Pancreas (tissue), 10 donors: ENCODE results near the gene CD244. TPM values are rescaled to one million over a fixed set of nuclear protein-coding genes. Genes with fewer than 3 reads are reported as not detected.

Experiments used
- ATAC-seq, 4 donors: fragments of 200-7000 bp; cut with Tn5 transposase; one replicate each; pipeline versions ENCODE4 v1.8.0 to v1.9.1; 2020; ENCODE audit warnings: mild to moderate bottlenecking in 4 of 4, moderate library complexity in 4 of 4
- DNase-seq, 6 donors: peaks; one replicate each; pipeline ENCODE4 v3.0.0-alpha.2; 2020
- FAIRE-seq: peaks from 2 replicates; lab custom pipeline; 2012; peaks lifted over from hg19 to GRCh38; lab: Jason Lieb, UNC
- H3K27ac ChIP-seq, 4 donors: fragments of 200-600 bp; sonication (generic); 1 replicate in 3 of 4; 2 replicates in 1 of 4; pipeline versions ENCODE4 v1.5.0 to v1.8.0; 2020
- H3K27me3 ChIP-seq, 4 donors: fragments of 200-600 bp; one replicate each; pipeline ENCODE4 v1.8.0; 2021
- H3K36me3 ChIP-seq, 3 donors: fragments of 200-600 bp; sonication (generic) in 1 of 3; one replicate each; pipeline versions ENCODE4 v1.5.0 to v1.8.0; 2020 to 2021
- H3K4me1 ChIP-seq, 3 donors: fragments of 200-600 bp; one replicate each; pipeline ENCODE4 v1.8.0; 2021
- H3K4me3 ChIP-seq, 4 donors: fragments of 200-600 bp; sonication (generic) in 2 of 4; one replicate each; pipeline versions ENCODE4 v1.5.0 to v1.8.0; 2020 to 2021
- H3K9me3 ChIP-seq, 4 donors: fragments of 200-600 bp; one replicate each; pipeline ENCODE4 v1.8.0; 2021
- CTCF ChIP-seq, 4 donors: fragments of 200-600 bp; sonication (generic) in 3 of 4; IDR thresholded peaks; one replicate each; pipeline versions ENCODE4 v1.5.0 to v1.8.0; 2021; ENCODE audit warnings: antibody characterized with exemption in 4 of 4
- WGBS, 2 donors: extraction: QIAGEN DNeasy Blood & Tissue Kit; methylation state at CpG; one replicate each; pipeline ENCODE4 v1.1.7; 2013; 5-methylcytosine and 5-hydroxymethylcytosine counted together
- intact Hi-C, 3 donors: fragments of 100-400 bp; cut with DNase I; formaldehyde crosslinking; loops; one replicate each; pipeline versions ENCODE4 v1.11.1 to v1.14.2; 2022
- polyA plus RNA-seq, 2 donors: library from polyadenylated mRNA; stranded (reverse); fragments of 200-250 nt; gene quantifications; one replicate each; pipeline ENCODE4 v1.2.3, GENCODE V29; 2013
- total RNA-seq, 6 donors: library from RNA; stranded (reverse); fragmentation: NEBNext Ultra II Directional in 4 of 6; extraction: Animal tissue kit (Norgen Biotek cat#: 25700) in 4 of 6; gene quantifications; one replicate each; pipeline versions ENCODE4 v1.2.1 to v1.2.4, GENCODE V29; 2021 to 2023
- donor health status: healthy with polysubstance abuse.
- donor health status: DM: no; HTN: no; CAD: no; lungs with moderate emphysema.
- donor health status: DM: no; HTN: no; CAD: no.
- donor health status: control.
- donor health status: control.
- donor health status: Bipolar disorder and iron deficiency.
- donor health status: DM: yes; HTN: yes; CAD: no.
- donor health status: DM: no; HTN: no; CAD: no.
- donor health status: DM: no; HTN: no; CAD: no.
- donor health status: DM: yes; HTN: yes; CAD: no.

Gene CD244
- total RNA-seq, result under 1 TPM in 5 of 6 donors, not detected in 1; 0.06 to 0.79 (median 0.14) TPM
- polyA plus RNA-seq, result under 1 TPM in 1 of 2 donors, not detected in 1; 0.07 TPM

GRCh38 chr1:160862203-160863060 is at the start of gene CD244:
CD244 (minus strand) TSS chr1:160862887; CDS start chr1:160862677, 210 bp downstream.
- intact Hi-C loops, result no loop called here
- no peak for TF ChIP-seq CTCF (IDR thresholded peaks at IDR 0.05)
- Histone ChIP-seq H3K27ac (peak within 1 kb of the TSS in 1 of 4 donors; percentile 19), H3K9me3 (no peaks in the 10 kb centered on the region), H3K36me3 (no peaks in the 10 kb centered on the region), H3K4me1 (no peaks in the 10 kb centered on the region), H3K27me3 (no peaks in the 10 kb centered on the region), H3K4me3 (no peak within 1 kb of the TSS)
- ATAC-seq, result peak in 3 of 4 donors; percentile 22 to 75 (median 71)
- WGBS, 2 donors, result 63 to 66% methylated on average over 12 of the region's 12 CpGs
- no peak for FAIRE-seq
- no peak for DNase-seq

GRCh38 chr1:160911925-160912324 is 49.2 kb upstream of the CD244 start:
- no peak overlapping the region for H3K27ac ChIP-seq
- FAIRE-seq, result no peak
- intact Hi-C loops, result no loop called here
- no peaks in the 10 kb centered on the region for H3K27me3 ChIP-seq
- no peaks in the 10 kb centered on the region for H3K36me3 ChIP-seq
- H3K4me1 ChIP-seq, result peaks cover 0 to 3% (median 0%) of the 10 kb centered on the region in 3 donors
- no peak for TF ChIP-seq CTCF (IDR thresholded peaks at IDR 0.05)
- H3K9me3 ChIP-seq, result no peaks in the 10 kb centered on the region
- H3K4me3 ChIP-seq, result no peak overlapping the region
- no peak for DNase-seq
- 42 to 45% methylated on average over 2 of the region's 2 CpGs for WGBS, 2 donors
- peak in 1 of 4 donors; percentile 53 for ATAC-seq

GRCh38 chr1:160911441-160911840 is 48.8 kb upstream of the CD244 start:
- intact Hi-C loops, result no loop called here
- Histone ChIP-seq H3K27ac (no peak overlapping the region), H3K4me1 (peaks cover 0 to 3% (median 0%) of the 10 kb centered on the region in 3 donors), H3K36me3 (no peaks in the 10 kb centered on the region), H3K27me3 (no peaks in the 10 kb centered on the region), H3K4me3 (no peak overlapping the region), H3K9me3 (no peaks in the 10 kb centered on the region)
- DNase-seq (peak in 2 of 6 donors; percentile 20 to 23), FAIRE-seq (no peak), ATAC-seq (peak in 3 of 4 donors; percentile 62 to 78 (median 74))
- no peak for TF ChIP-seq CTCF (IDR thresholded peaks at IDR 0.05)
- WGBS, 2 donors, result 21 to 22% methylated on average over 7 of the region's 7 CpGs

GRCh38 chr1:160910170-160910750 is 47.6 kb upstream of the CD244 start:
- DNase-seq, result peak in 2 of 6 donors; percentile 41 to 47
- no peak overlapping the region for H3K27ac ChIP-seq
- WGBS, 2 donors, result 50 to 51% methylated on average over 6 of the region's 6 CpGs

More at GRCh38 chr1:160910170-160910750, 47.6 kb upstream of the CD244 start:
- H3K27me3 ChIP-seq, result no peaks in the 10 kb centered on the region
- no peak overlapping the region for H3K4me3 ChIP-seq
- no peaks in the 10 kb centered on the region for H3K9me3 ChIP-seq
- ATAC-seq, result peak in 3 of 4 donors; percentile 56 to 80 (median 76)
- H3K36me3 ChIP-seq, result no peaks in the 10 kb centered on the region
- FAIRE-seq, result no peak
- H3K4me1 ChIP-seq, result peaks cover 0 to 3% (median 0%) of the 10 kb centered on the region in 3 donors
- no peak for TF ChIP-seq CTCF (IDR thresholded peaks at IDR 0.05)
- intact Hi-C loops, result no loop called here
